22Rv1 (cell line): ENCODE measurements around the gene ARL15.

Experiments used
- CTCF ChIP-seq: fragments of 450-650 bp; IDR thresholded peaks from 2 replicates; pipeline ENCODE4 v1.5.1; 2017; ENCODE audit warnings: mild to moderate bottlenecking
- ZFX ChIP-seq: fragments of 450-650 bp; IDR thresholded peaks from 2 replicates; pipeline ENCODE4 v1.6.1; 2017; ENCODE audit warnings: antibody characterized with exemption, borderline replicate concordance

- TF ChIP-seq CTCF, result no peak
- no peak for TF ChIP-seq ZFX
These were observed 202.2 kb downstream of the ARL15 start for GRCh38 chr5:54108136-54108535.
